HG03139 (cell line): ENCODE measurements around the gene RO60.

Experiments used
- ATAC-seq: cut with Tn5 transposase; IDR thresholded peaks from one replicate; pipeline ENCODE4 v1.9.1; 2021; ENCODE audit not compliant: unreplicated experiment

The RO60 gene

DNA sequence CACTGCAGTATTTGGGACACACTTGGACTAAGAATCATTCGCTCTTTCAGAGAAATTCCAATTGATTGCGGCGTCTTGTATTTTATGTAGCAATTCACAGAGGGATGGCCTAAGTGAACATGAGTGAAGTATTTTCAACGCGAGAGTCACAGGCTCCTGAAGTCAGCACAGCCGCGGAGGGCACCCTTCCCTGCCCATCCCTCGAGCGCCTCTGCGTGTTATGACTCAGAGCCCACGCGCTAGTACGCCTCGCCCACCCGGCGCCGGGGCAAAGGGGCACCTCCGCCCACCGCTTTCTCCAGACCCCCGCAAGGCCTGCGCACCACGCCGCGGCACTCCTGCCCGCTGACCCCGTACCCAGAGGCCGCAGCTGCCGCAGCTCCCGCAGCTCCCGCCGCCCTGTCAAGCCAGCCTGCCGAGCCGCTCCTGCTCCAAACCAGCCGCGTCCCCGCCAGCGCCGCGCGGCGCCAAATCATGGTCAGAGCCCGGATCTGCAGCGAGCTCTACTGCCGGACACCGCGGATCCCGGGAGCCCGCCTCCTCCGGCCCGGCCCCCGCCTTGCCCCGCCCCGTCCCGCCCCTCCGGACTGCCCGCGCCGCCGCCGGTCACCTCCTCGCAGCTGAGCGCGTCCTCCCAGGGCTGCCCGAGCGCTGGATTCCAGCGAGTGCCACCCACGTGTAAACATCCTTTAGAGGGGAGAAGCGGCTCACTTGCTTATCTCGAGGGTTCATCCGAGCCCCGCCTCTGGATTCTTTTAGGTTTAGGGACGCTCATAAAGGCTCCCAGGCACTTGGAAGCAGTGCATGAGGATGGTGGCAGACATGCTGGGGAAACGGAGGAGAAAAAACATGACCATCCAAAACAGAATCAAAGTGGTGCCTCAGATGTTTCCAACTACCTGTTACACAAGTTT is 45.8 kb downstream of the RO60 start, which contains the start of gene GLRX2:
TSS of gene GLRX2 (minus strand) at position 508 of the 914 bp plus-strand sequence. CDS start at position 476, 32 bp downstream.
- peak; percentile 91 for ATAC-seq

DNA sequence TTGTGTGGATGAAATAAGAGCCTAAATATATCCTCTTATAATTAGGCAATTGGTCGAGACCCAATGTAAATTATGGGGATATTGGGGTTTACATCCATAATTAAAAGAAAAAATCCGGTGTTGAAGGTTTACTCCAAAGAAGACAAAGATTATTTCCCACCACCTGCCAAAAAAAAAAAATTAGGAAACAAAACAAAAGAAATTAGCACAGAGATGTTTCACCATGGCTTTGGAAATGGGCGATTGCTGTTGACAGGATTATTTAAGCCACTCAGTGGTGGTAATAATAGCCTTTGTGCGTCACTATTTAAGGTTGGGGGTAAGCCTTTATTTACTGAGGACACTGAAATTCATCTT is 46.4 kb downstream of the RO60 start:
- no peak for ATAC-seq

DNA sequence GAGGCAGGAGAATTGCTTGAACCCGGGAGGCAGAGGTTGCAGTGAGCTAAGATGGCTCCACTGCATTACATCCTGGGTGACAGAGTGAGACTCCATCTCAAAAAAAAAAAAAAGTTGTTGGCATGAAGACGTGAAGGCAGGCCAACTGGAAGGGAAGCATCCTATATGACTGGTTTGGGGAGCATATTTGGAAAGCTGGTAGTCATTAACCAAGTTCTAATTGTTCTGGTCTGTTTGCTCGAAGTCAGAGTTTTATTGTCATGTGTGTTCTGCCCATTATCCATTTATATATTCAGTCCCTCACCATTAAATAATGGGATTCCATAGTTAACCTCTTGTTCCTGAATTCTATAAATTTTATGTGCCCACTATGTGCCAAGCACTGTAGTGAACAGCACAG is 49.1 kb downstream of the RO60 start:
- no peak for ATAC-seq
